SK-N-SH (cell line): ENCODE measurements around the gene STAMBP.

Experiments
- POLR2AphosphoS5 ChIP-seq: IDR thresholded peaks from 2 replicates; pipeline ENCODE4 v1.6.1; 2012; ENCODE audit warnings: low read depth, low read length
- RAD21 ChIP-seq: IDR thresholded peaks from 2 replicates; pipeline ENCODE4 v1.6.1; 2012; ENCODE audit warnings: mild to moderate bottlenecking, low read length
- REST ChIP-seq: IDR thresholded peaks from 2 replicates; pipeline ENCODE4 v1.6.1; 2012; ENCODE audit warnings: mild to moderate bottlenecking, low read depth, low read length, moderate library complexity
- TF ChIP-seq, protein P1 (sequence below): fragments of 200-600 bp; sonication (generic); IDR thresholded peaks from 2 replicates; pipeline ENCODE4 v1.6.1; 2017; ENCODE audit warnings: antibody characterized with exemption, mild to moderate bottlenecking, moderate library complexity

DNA sequence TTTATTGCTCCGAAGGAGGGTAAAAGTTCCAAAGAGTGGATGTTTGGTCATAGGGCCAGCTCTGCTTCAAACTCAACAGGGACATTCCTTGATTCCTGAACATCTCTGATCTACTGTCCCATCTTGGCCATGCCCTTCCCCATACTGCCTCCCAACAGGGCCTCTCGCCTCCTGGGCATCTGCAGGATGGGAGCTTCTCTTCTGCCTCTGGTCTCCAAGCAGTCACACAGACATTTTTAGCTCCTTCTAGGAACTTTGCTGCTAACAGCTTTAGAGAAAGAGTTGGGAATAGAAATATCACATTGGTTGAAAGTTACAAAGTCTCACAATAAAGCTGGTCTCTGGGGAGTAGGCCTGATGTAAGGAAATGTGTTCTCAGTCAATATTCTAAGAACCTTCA is 88.5 kb downstream of the STAMBP start:
- TF ChIP-seq, protein P1, sequence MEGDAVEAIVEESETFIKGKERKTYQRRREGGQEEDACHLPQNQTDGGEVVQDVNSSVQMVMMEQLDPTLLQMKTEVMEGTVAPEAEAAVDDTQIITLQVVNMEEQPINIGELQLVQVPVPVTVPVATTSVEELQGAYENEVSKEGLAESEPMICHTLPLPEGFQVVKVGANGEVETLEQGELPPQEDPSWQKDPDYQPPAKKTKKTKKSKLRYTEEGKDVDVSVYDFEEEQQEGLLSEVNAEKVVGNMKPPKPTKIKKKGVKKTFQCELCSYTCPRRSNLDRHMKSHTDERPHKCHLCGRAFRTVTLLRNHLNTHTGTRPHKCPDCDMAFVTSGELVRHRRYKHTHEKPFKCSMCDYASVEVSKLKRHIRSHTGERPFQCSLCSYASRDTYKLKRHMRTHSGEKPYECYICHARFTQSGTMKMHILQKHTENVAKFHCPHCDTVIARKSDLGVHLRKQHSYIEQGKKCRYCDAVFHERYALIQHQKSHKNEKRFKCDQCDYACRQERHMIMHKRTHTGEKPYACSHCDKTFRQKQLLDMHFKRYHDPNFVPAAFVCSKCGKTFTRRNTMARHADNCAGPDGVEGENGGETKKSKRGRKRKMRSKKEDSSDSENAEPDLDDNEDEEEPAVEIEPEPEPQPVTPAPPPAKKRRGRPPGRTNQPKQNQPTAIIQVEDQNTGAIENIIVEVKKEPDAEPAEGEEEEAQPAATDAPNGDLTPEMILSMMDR = no peak
- TF ChIP-seq REST (no peak), POLR2AphosphoS5 (no peak), RAD21 (no peak)
